EH (cell line): ENCODE data around the gene ZNF865.
A peak's percentile ranks its signal among the peaks of the same experiment; 100 is the strongest.

Experiments used
- DNase-seq: peaks from one replicate; pipeline ENCODE4 v3.0.0-alpha.2; 2015; ENCODE audit warnings: low read depth

The ZNF865 gene

GRCh38 chr19:55644842-55645511 lies 39.5 kb downstream of the ZNF865 start:
- no peak for DNase-seq

- no peak for DNase-seq
Measured at GRCh38 chr19:55645512-55645881, 40.0 kb downstream of the ZNF865 start.

- DNase-seq, result no peak
Measured at GRCh38 chr19:55646889-55647731, 41.7 kb downstream of the ZNF865 start.

- DNase-seq, result peak; percentile 65
Measured at GRCh38 chr19:55647732-55648584, 42.5 kb downstream of the ZNF865 start, which contains the start of gene CCDC106. Gene CCDC106 (plus strand): TSS chr19:55648212. CDS start chr19:55649047, 835 bp downstream.

GRCh38 chr19:55648585-55649267 lies 43.3 kb downstream of the ZNF865 start:
- DNase-seq, result no peak

GRCh38 chr19:55649268-55650125 lies 44.0 kb downstream of the ZNF865 start:
- DNase-seq, result no peak

- DNase-seq, result no peak
Measured at GRCh38 chr19:55650126-55650557, 44.7 kb downstream of the ZNF865 start.

GRCh38 chr19:55650602-55651230 lies 45.3 kb downstream of the ZNF865 start:
- DNase-seq, result no peak

GRCh38 chr19:55651236-55651635 lies 45.8 kb downstream of the ZNF865 start:
- no peak for DNase-seq

GRCh38 chr19:55652311-55653128 lies 47.1 kb downstream of the ZNF865 start:
- DNase-seq, result no peak

GRCh38 chr19:55653651-55654322 lies 48.3 kb downstream of the ZNF865 start:
- peak; percentile 99 for DNase-seq

GRCh38 chr19:55654323-55654867 lies 48.9 kb downstream of the ZNF865 start:
- DNase-seq, result peak; percentile 100

- peak; percentile 91 for DNase-seq
Measured at GRCh38 chr19:55654868-55655647, 49.6 kb downstream of the ZNF865 start, which contains the start of gene U2AF2. Gene U2AF2 (plus strand): TSS chr19:55655035. CDS start chr19:55655105, 70 bp downstream.

GRCh38 chr19:55655648-55656040 lies 50.2 kb downstream of the ZNF865 start:
- no peak for DNase-seq

- no peak for DNase-seq
Measured at GRCh38 chr19:55656552-55656951, 51.1 kb downstream of the ZNF865 start.

GRCh38 chr19:55656988-55657747 lies 51.7 kb downstream of the ZNF865 start:
- peak; percentile 20 for DNase-seq
